ENCODE measurements around the gene PXDN. TPM values are rescaled to one million over a fixed set of nuclear protein-coding genes. Genes with fewer than 3 reads are reported as not detected.

Gene PXDN
- total and polyA plus RNA-seq, 2 donors (not counting 1 experiment from before 2014, with no cell fraction given) = 0.21 to 1.4 TPM

- H3K27ac ChIP-seq (ENCODE audit: low read length in 2 of 2) = no peak overlapping the region
- POLR2A ChIA-PET = no interaction called here
- ATAC-seq (ENCODE audit: low read depth) (no peak), DNase-seq (peak; percentile 23)
- intact Hi-C loops (cut with micrococcal nuclease) = no loop called here
- Mint-ChIP-seq H3K27me3 (peaks cover 39% of the 10 kb centered on the region), H3K9me3 (ENCODE audit: insufficient read depth) (no peaks in the 10 kb centered on the region), H3K27ac (no peak overlapping the region), H3K4me1 (peaks cover 15% of the 10 kb centered on the region), H3K4me3 (no peak overlapping the region)
- H4K20me1 ChIP-seq (ENCODE audit: control insufficient read depth, insufficient read depth, low read length, poor library complexity, severe bottlenecking) = no peaks in the 10 kb centered on the region
- H3K4me3 ChIP-seq (ENCODE audit: control extremely low read depth in 1 of 5, extremely low read depth in 1 of 5, insufficient read depth in 1 of 5, low read depth in 2 of 5, low read length in 4 of 5) = peak overlapping the region in 4 of 5 experiments; percentile 41 to 67 (median 52)
- H3K79me2 ChIP-seq (ENCODE audit: control insufficient read depth, insufficient read depth, low read length) = no peaks in the 10 kb centered on the region
- H3K4me2 ChIP-seq (replicated peaks; ENCODE audit: low read depth, low read length, poor library complexity, severe bottlenecking) = peak overlapping the region; percentile 83
- peaks cover 0 to 43% (median 0%) of the 10 kb centered on the region in 4 experiments for H3K27me3 ChIP-seq (replicated peaks in 1 of 4; ENCODE audit: control extremely low read depth in 1 of 4, control insufficient read depth in 3 of 4, insufficient read depth in 4 of 4, low read length in 3 of 4)
- no peaks in the 10 kb centered on the region for H3K36me3 ChIP-seq (replicated peaks in 1 of 2; ENCODE audit: control extremely low read depth in 1 of 2, control insufficient read depth in 1 of 2, extremely low read depth in 1 of 2, insufficient read depth in 2 of 2, low read length in 1 of 2)
- peaks cover 16 to 17% of the 10 kb centered on the region in 2 donors for H3K4me1 ChIP-seq (ENCODE audit: control insufficient read depth in 2 of 2, insufficient read depth in 2 of 2, low read length in 2 of 2)
- 3% methylated on average over 48 of the region's 71 CpGs for WGBS (ENCODE audit: insufficient coverage)
- H2AFZ ChIP-seq (ENCODE audit: insufficient read depth, low read depth, low read length, poor library complexity, severe bottlenecking) = peak overlapping the region; percentile 58
- H3K9ac ChIP-seq (ENCODE audit: low read length) = peak overlapping the region; percentile 64
- CTCF ChIA-PET = no interaction called here
- TF ChIP-seq EZH2 (IDR thresholded peaks at IDR 0.05; ENCODE audit: borderline replicate concordance, insufficient read depth, low read depth, low read length, poor library complexity, severe bottlenecking) = no peak
- TF ChIP-seq, protein P1, sequence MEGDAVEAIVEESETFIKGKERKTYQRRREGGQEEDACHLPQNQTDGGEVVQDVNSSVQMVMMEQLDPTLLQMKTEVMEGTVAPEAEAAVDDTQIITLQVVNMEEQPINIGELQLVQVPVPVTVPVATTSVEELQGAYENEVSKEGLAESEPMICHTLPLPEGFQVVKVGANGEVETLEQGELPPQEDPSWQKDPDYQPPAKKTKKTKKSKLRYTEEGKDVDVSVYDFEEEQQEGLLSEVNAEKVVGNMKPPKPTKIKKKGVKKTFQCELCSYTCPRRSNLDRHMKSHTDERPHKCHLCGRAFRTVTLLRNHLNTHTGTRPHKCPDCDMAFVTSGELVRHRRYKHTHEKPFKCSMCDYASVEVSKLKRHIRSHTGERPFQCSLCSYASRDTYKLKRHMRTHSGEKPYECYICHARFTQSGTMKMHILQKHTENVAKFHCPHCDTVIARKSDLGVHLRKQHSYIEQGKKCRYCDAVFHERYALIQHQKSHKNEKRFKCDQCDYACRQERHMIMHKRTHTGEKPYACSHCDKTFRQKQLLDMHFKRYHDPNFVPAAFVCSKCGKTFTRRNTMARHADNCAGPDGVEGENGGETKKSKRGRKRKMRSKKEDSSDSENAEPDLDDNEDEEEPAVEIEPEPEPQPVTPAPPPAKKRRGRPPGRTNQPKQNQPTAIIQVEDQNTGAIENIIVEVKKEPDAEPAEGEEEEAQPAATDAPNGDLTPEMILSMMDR (IDR thresholded peaks at IDR 0.05) = no peak
- peaks cover 0 to 4% (median 0%) of the 10 kb centered on the region in 3 donors for H3K9me3 ChIP-seq (ENCODE audit: control extremely low read depth in 1 of 3, control insufficient read depth in 2 of 3, insufficient read depth in 1 of 3, low read length in 2 of 3)
These were observed 742 bp downstream of the PXDN start for GRCh38 chr2:1743396-1744150.

GRCh38 chr2:1742681-1743395 is 1.5 kb downstream of the PXDN start:
- Mint-ChIP-seq H3K4me1 (peaks cover 15% of the 10 kb centered on the region), H3K27me3 (peaks cover 36% of the 10 kb centered on the region), H3K4me3 (peak overlapping the region; percentile 82), H3K27ac (no peak overlapping the region), H3K9me3 (ENCODE audit: insufficient read depth) (no peaks in the 10 kb centered on the region)
- Histone ChIP-seq H3K4me1 (ENCODE audit: control insufficient read depth in 2 of 2, insufficient read depth in 2 of 2, low read length in 2 of 2) (peaks cover 16 to 17% of the 10 kb centered on the region in 2 donors), H3K27me3 (replicated peaks in 1 of 4; ENCODE audit: control extremely low read depth in 1 of 4, control insufficient read depth in 3 of 4, insufficient read depth in 4 of 4, low read length in 3 of 4) (peaks cover 0 to 40% (median 0%) of the 10 kb centered on the region in 4 experiments), H3K36me3 (replicated peaks in 1 of 2; ENCODE audit: control extremely low read depth in 1 of 2, control insufficient read depth in 1 of 2, extremely low read depth in 1 of 2, insufficient read depth in 2 of 2, low read length in 1 of 2) (no peaks in the 10 kb centered on the region), H3K9me3 (ENCODE audit: control extremely low read depth in 1 of 3, control insufficient read depth in 2 of 3, insufficient read depth in 1 of 3, low read length in 2 of 3) (peaks cover 0 to 8% (median 0%) of the 10 kb centered on the region in 3 donors), H3K4me3 (ENCODE audit: control extremely low read depth in 1 of 5, extremely low read depth in 1 of 5, insufficient read depth in 1 of 5, low read depth in 2 of 5, low read length in 4 of 5) (peak overlapping the region; percentile 30 to 67 (median 50)), H3K9ac (ENCODE audit: low read length) (peak overlapping the region; percentile 64), H4K20me1 (ENCODE audit: control insufficient read depth, insufficient read depth, low read length, poor library complexity, severe bottlenecking) (no peaks in the 10 kb centered on the region), H3K4me2 (replicated peaks; ENCODE audit: low read depth, low read length, poor library complexity, severe bottlenecking) (peak overlapping the region; percentile 83), H3K79me2 (ENCODE audit: control insufficient read depth, insufficient read depth, low read length) (no peaks in the 10 kb centered on the region), H2AFZ (ENCODE audit: insufficient read depth, low read depth, low read length, poor library complexity, severe bottlenecking) (peak overlapping the region; percentile 58), H3K27ac (ENCODE audit: low read length in 2 of 2) (no peak overlapping the region)
- ChIA-PET CTCF (no interaction called here), POLR2A (no interaction called here)
- intact Hi-C loops (cut with micrococcal nuclease) = no loop called here
- TF ChIP-seq, protein P1 (IDR thresholded peaks at IDR 0.05) = no peak
- no peak for TF ChIP-seq EZH2 (IDR thresholded peaks at IDR 0.05; ENCODE audit: borderline replicate concordance, insufficient read depth, low read depth, low read length, poor library complexity, severe bottlenecking)
- WGBS (ENCODE audit: insufficient coverage) = 2% methylated on average over 54 of the region's 54 CpGs
- ATAC-seq (ENCODE audit: low read depth) (no peak), DNase-seq (peak; percentile 58)
